Muscle layer of colon (tissue), 2 donors: ENCODE results near the gene MOGAT3.

Experiments used
- H3K27ac ChIP-seq: one replicate; pipeline ENCODE4 v1.7.0; 2013; ENCODE audit warnings: low read depth, mild to moderate bottlenecking, low read length, moderate library complexity
- H3K27me3 ChIP-seq, 2 donors: one replicate each; pipeline ENCODE4 v1.7.0; 2013; ENCODE audit warnings: low read length in 2 of 2, mild to moderate bottlenecking in 2 of 2; ENCODE audit not compliant: insufficient read depth in 2 of 2, control insufficient read depth in 1 of 2
- H3K36me3 ChIP-seq: one replicate; pipeline ENCODE4 v1.7.0; 2013; ENCODE audit warnings: mild to moderate bottlenecking, low read length; ENCODE audit not compliant: insufficient read depth
- H3K4me1 ChIP-seq: one replicate; pipeline ENCODE4 v1.7.0; 2013; ENCODE audit warnings: mild to moderate bottlenecking, low read length; ENCODE audit not compliant: insufficient read depth
- H3K4me3 ChIP-seq, 2 donors: one replicate each; pipeline ENCODE4 v1.7.0; 2013; ENCODE audit warnings: low read length in 2 of 2, low read depth in 1 of 2, mild to moderate bottlenecking in 1 of 2, moderate library complexity in 1 of 2
- H3K9ac ChIP-seq: one replicate; pipeline ENCODE4 v1.7.0; 2013; ENCODE audit warnings: low read length
- H3K9me3 ChIP-seq: one replicate; pipeline ENCODE4 v1.7.0; 2013; ENCODE audit warnings: mild to moderate bottlenecking, low read length
- donor health status: abdominal sarcoma.
- donor health status: Adenocarcinoma of cecum.

The MOGAT3 gene, protein sequence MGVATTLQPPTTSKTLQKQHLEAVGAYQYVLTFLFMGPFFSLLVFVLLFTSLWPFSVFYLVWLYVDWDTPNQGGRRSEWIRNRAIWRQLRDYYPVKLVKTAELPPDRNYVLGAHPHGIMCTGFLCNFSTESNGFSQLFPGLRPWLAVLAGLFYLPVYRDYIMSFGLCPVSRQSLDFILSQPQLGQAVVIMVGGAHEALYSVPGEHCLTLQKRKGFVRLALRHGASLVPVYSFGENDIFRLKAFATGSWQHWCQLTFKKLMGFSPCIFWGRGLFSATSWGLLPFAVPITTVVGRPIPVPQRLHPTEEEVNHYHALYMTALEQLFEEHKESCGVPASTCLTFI

DNA sequence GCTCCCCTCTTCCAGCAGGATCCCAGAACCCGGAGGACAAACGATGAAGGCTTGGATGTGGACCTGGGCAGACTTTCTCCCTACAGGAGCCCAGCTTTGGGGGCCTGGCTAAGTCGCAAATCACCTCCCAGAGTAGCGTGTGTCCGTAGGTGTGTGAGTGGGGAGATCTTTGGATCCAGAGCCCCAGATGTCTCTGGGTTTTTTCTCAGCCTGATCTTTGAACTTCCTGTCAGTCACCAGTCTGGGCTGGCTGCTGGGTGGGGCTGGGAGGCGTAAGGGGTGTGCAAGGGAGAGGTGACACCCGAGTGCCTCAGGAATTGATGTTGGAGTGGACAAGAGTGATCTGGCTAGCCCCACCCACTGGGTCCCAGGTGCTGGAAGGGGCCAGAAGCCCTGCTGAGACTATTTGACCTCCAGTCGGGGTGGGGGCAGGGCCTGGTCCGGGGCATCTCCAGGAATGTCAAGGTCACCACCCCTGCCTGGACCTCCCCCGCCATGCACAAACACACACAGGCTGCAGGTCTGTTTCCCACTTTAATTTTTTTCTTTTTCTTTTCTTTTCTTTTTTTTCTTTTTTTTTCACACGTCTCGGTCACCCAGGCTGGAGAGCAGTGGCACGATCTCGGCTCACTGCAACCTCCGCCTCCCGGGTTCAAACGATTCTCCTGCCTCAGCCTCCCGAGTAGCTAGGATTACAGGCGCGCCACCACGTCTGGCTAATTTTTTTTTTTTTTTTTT, at the start of gene MOGAT3:
Gene MOGAT3 (minus strand): TSS at position 175 of the 738 bp plus-strand sequence. CDS start 182 bp downstream, outside the sequence.
- Histone ChIP-seq H3K27me3 (peaks cover 10 to 41% of the 10 kb centered on the region in 2 donors), H3K4me1 (no peaks in the 10 kb centered on the region), H3K36me3 (no peaks in the 10 kb centered on the region), H3K9me3 (no peaks in the 10 kb centered on the region), H3K27ac (no peak within 1 kb of the TSS), H3K4me3 (no peak within 1 kb of the TSS), H3K9ac (no peak within 1 kb of the TSS)

DNA sequence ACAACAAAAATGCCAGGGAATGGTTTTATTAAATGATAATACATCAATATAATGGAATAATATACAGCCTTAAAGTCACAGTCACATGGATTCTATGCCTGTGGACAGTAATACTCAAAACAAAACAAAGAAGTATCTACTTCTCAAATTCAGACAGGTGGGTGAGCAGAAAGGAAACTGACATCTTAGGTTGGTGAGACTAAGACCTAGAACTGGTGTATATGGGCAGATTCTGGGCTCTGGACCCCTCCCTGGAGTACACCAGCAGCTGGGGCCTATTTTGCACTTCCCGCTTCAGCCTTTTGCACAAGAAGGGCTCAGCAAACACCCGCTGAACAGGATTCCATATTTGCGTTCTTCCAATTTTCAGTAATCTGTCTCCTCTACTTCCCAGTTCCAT, 49.5 kb upstream of the MOGAT3 start:
- Histone ChIP-seq H3K36me3 (no peaks in the 10 kb centered on the region), H3K27ac (no peak overlapping the region), H3K4me1 (peaks cover 22% of the 10 kb centered on the region), H3K27me3 (no peaks in the 10 kb centered on the region), H3K4me3 (no peak overlapping the region), H3K9me3 (no peaks in the 10 kb centered on the region), H3K9ac (no peak overlapping the region)

DNA sequence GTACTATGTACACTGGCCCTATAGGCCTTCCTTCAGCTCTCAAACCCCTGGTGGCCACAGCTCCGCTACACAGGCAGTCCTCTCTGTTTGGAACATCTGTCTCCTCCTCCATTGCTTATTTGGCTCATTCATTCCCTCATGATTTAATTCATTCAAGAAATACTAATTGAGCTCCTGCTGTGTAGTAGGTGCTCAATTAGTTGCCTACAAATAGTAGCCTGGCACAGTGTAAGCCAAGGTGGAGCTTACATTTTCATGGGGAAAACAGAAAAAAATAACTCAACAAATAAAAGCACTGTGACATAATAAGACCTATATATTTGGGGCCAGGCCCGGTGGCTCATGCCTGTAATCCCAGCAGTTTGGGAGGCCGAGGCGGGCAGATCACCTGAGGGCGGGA, 47.4 kb upstream of the MOGAT3 start:
- H3K9me3 ChIP-seq = no peaks in the 10 kb centered on the region
- no peaks in the 10 kb centered on the region for H3K27me3 ChIP-seq
- H3K4me1 ChIP-seq = peaks cover 31% of the 10 kb centered on the region
- no peak overlapping the region for H3K9ac ChIP-seq
- H3K36me3 ChIP-seq = no peaks in the 10 kb centered on the region
- H3K4me3 ChIP-seq = no peak overlapping the region
- H3K27ac ChIP-seq = no peak overlapping the region

DNA sequence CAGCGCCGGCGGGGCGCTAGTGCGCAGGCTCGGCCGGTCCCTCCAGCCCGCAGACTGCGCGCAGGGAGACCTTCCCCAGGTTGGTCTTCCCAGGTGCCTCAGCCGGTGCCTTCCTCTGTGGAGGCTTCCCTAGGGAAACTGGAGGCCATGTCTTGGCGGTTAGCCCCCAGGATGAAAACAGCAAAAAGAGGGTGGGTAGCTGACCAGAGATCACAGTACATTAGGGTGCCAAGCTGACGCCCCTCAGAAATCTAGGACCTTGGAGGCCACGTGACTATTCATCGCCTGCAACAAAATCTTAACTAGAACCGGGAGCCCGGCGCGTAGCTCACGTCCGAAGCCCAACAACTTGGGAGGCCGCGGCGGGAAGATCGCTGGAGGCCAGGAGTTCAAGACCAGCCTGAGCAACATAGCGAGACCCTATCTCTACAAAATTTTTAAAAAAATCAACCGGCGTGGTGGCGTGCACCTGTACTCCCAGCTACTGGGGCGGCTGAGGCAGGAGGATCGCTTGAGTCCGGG, 44.4 kb upstream of the MOGAT3 start:
- peaks cover 15% of the 10 kb centered on the region for H3K36me3 ChIP-seq
- H3K4me1 ChIP-seq = peaks cover 24% of the 10 kb centered on the region
- H3K27ac ChIP-seq = peak overlapping the region; percentile 96
- H3K9me3 ChIP-seq = no peaks in the 10 kb centered on the region
- H3K27me3 ChIP-seq = no peaks in the 10 kb centered on the region
- peak overlapping the region; percentile 72 to 96 for H3K4me3 ChIP-seq
- H3K9ac ChIP-seq = no peak overlapping the region

DNA sequence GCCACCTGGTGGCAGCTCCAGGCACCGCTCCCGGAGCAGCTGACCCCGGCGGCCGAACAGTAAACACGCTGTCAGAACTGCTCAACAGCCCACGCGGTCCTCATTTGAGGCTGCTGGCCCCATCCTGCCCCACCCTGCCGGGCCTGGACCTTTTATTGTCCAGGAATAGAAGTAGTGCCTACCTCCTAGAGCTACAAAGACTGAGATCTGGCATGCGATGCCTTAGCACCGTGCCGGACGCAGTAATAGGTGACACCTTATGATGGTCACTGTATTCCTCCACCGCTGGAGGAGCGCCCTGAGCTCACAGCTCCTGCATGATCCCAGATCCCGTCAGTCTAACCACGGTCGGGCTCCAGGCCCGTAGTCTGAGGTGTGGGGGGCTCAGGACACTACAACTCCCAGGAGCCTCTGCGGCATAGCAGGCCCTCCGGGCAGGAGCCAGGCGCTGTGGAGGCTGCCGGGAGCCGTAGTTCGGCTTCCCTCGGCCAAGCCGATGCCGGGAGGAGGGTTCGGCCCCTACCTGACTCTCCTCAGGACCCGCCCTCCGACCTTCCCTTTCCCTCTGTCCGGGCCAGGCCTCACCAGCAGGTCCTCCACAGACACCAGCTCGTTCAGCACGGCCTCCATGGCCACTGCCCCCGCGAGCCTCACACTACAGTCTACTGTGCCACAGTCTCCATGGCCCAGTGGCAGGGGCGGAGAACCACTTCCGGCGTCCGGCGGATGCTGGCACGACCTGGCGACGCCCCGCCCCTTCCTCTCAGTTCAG, 43.7 kb upstream of the MOGAT3 start, which contains the start of gene FIS1:
Gene FIS1 (minus strand): TSS at position 707 of the 772 bp plus-strand sequence. CDS start 77 bp downstream, at position 630.
- Histone ChIP-seq H3K9me3 (no peaks in the 10 kb centered on the region), H3K36me3 (peaks cover 22% of the 10 kb centered on the region), H3K9ac (peak within 1 kb of the TSS; percentile 84), H3K4me3 (peak within 1 kb of the TSS; percentile 72 to 96), H3K27ac (peak within 1 kb of the TSS; percentile 96), H3K4me1 (peaks cover 23% of the 10 kb centered on the region), H3K27me3 (no peaks in the 10 kb centered on the region)

DNA sequence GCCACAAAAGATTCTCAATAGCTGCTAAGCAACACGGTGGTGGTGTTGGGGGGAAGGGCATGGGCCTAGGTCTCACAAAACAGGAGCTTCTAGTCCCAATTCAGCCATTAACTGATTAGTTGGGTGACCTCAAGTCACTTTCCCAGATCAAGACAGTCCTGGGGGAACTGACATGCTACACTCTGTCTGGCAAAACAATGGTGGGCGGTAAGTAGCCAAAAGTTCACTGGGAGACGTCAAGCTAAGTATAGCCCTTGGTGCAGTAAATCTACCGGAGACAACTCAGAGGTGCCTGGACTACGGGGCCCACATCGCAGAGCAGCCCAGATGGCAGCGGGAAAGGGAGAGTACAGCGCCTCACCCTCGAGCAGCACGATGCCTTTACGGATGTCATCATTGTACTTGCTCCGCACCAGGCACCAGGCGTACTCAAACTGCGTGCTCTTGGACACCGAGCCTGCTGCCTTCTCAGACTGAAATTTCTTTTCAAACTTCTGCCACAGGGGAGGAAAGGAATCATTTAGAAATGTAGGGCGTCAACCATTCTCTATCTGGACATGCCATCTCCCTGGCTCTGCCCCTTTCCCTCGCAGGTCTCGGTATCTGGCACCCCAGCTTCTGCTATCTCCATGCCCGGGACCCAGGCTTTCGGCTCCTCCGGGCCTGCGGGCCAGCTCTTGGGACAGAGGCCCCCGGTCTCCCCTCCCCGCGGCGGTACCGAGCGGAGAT, 43.0 kb upstream of the MOGAT3 start:
- no peaks in the 10 kb centered on the region for H3K27me3 ChIP-seq
- peak overlapping the region; percentile 84 for H3K9ac ChIP-seq
- H3K27ac ChIP-seq = peak overlapping the region; percentile 96
- peaks cover 26% of the 10 kb centered on the region for H3K36me3 ChIP-seq
- peak overlapping the region; percentile 72 to 96 for H3K4me3 ChIP-seq
- no peaks in the 10 kb centered on the region for H3K9me3 ChIP-seq
- H3K4me1 ChIP-seq = peaks cover 23% of the 10 kb centered on the region

DNA sequence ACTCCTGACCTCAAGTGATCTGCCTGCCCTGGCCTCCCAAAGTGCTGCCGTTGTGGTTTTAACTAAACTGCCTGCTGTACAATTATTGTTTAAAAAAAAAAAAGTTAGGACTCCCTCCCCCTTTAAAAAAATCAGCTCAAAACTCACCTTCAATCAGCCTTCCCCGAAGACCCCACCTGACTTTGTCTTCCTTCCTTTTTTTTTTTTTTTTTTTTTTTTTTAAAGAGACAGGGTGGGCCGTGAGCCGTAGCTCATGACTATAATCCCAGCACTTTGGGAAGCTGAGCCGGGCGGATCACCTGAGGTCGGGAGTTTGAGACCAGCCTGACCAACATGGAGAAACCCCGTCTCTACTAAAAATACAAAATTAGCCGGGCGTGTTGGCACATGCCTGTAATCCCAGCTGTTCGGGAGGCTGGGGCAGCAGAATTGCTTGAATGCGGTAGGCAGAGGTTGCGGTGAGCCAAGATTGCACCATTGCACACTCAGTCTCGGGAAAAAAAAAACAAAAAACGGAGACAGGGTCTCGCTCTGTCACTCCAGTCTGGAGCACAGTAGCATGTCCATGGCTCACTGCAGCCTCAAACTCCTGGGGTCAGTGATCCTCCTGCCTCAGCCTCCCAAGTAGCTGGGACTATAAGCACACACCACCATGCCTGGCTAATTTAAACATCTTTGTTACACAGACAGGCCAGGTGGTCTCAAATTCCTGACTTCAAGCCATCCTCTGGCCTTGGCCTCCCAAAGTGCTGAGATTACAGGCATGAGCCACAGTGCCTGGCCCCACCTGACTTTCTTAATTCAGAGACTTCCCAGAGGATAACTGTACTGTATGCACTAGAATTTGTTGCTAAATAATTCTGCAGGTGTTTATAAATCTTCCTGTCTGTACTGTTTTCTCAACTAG, 40.9 kb upstream of the MOGAT3 start:
- Histone ChIP-seq H3K4me3 (no peak overlapping the region), H3K9me3 (no peaks in the 10 kb centered on the region), H3K27ac (no peak overlapping the region), H3K36me3 (peaks cover 26% of the 10 kb centered on the region), H3K27me3 (no peaks in the 10 kb centered on the region), H3K9ac (no peak overlapping the region), H3K4me1 (peaks cover 38% of the 10 kb centered on the region)

DNA sequence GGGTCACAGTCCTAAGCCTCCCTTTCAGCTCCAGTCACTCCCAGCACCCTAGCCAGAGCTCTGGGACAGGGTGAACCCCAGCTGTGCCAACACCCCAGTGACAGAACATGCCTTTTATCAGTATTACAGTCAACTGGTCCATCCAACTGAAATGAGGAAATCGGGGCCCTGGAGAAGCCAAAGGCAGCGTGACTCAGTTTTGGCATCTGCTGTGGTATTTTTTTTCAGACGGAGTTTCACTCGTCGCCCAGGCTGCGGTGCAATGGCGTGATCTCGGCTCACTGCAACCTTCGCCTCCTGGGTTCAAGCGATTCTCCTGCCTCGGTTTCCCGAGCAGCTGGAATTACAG, 40.2 kb upstream of the MOGAT3 start:
- no peak overlapping the region for H3K27ac ChIP-seq
- H3K9ac ChIP-seq = no peak overlapping the region
- peaks cover 35% of the 10 kb centered on the region for H3K4me1 ChIP-seq
- no peaks in the 10 kb centered on the region for H3K27me3 ChIP-seq
- H3K36me3 ChIP-seq = peaks cover 26% of the 10 kb centered on the region
- no peaks in the 10 kb centered on the region for H3K9me3 ChIP-seq
- no peak overlapping the region for H3K4me3 ChIP-seq

DNA sequence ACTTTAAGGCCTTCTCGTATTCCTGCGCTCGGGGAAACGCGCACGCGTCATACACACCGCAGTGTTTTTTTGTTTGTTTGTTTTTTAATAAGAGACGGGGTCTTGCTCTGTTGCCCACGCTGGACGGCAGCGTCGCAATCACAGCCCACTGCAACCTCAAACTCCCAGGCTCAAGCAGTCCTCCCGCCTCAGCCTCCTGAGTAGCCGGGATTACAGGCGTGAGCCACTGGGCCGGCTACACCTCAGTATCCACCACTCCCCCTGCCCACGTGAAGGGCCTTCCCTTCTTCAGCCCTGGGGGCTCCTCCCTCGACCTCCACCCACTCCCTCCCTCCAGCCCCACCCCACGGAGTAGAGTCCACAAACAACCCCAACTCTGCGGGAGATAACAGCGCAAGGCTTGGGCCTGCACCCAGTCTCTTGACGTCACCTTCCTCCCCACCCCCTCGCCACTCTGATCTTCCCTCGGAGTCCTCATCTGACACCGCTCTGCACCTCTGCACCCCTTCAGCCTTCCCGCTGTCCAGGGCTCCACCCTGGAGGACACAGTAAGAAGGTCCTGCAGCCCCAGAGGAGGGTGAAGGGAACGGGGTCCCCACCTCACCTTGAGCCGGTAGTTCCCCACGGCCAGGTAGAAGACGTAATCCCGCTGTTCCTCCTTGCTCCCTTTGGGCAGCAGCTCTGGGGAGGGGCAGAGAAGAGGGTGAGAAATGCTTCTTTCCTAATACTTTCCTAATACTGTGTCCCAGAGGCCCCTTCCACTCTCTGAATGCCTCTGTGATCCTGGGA, 39.6 kb upstream of the MOGAT3 start:
- no peaks in the 10 kb centered on the region for H3K9me3 ChIP-seq
- H3K36me3 ChIP-seq = peaks cover 26% of the 10 kb centered on the region
- H3K4me3 ChIP-seq = no peak overlapping the region
- no peaks in the 10 kb centered on the region for H3K27me3 ChIP-seq
- peaks cover 30% of the 10 kb centered on the region for H3K4me1 ChIP-seq
- no peak overlapping the region for H3K9ac ChIP-seq
- H3K27ac ChIP-seq = no peak overlapping the region

DNA sequence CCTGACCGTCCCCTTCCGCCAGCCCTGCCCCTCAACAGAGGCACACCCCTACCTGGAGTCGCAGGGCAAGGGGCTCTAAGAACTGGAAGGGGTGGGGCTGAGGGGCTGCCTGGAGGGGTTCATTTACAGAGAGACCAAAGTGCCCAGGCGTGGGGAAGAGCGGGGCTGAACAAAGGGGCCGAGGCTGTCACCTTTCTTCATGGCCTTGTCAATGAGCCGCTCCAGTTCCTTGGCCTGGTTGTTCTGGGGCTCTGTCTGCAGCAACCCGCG, 39.0 kb upstream of the MOGAT3 start:
- Histone ChIP-seq H3K36me3 (peaks cover 26% of the 10 kb centered on the region), H3K9ac (no peak overlapping the region), H3K9me3 (no peaks in the 10 kb centered on the region), H3K27ac (no peak overlapping the region), H3K27me3 (no peaks in the 10 kb centered on the region), H3K4me1 (peaks cover 28% of the 10 kb centered on the region), H3K4me3 (no peak overlapping the region)
